HG03135 (cell line): Measurements from ENCODE around the gene BEND5.

Experiments
- ATAC-seq: cut with Tn5 transposase; IDR thresholded peaks from one replicate; pipeline ENCODE4 v1.9.1; 2021; ENCODE audit warnings: mild to moderate bottlenecking, moderate library complexity; ENCODE audit not compliant: unreplicated experiment

Gene BEND5

DNA sequence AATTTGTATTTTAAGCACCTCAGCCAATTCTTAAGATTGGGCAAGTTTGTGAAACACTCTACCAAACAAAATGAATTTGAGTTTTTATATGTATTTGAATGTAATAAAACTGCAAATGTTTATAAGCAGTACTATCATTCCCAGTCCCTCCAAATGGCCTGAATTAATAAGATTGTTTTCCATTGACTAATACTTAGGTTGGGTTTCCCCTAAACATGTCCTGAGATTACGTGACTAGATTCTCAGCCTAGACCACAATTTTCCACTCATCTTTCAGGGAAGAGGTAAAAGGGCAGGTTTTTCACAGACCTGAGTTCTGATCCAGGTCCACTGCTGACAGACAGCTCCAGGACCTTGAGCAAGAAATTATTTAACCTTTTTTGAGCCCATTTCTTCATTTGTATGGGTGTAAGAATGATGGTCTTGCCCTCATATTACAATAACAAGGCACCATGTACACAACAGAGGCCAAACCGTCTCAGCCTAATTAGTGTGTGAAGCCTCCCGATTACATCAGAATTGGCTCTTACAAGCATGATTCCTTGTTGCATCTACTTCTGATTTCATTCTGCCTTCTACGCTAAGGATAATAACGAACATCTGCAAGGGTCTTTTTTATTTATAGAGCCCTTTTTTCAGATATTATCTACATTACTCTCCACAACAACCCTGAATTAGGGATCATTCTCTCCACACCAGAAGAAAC, 51.2 kb downstream of the BEND5 start:
- no peak for ATAC-seq

DNA sequence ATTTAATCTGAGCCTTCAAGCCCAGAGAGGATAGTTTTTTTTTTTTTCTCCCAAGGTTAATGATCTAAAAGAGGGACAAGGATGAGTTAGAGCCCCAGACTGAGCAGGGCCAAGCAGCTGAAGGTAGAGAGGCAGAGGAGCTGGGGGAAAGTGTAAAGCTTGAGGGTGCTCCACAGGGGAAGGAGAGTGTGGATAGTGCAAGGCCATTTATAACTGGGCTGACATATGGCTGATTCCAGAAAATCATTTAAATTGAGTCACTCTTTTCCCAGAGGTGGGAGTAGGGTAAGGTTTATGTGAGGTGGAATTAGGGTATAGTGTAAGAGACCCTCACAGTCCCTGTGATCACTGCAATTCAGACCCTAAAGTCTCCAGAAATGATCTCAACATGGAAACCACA, 55.8 kb downstream of the BEND5 start:
- ATAC-seq = no peak

DNA sequence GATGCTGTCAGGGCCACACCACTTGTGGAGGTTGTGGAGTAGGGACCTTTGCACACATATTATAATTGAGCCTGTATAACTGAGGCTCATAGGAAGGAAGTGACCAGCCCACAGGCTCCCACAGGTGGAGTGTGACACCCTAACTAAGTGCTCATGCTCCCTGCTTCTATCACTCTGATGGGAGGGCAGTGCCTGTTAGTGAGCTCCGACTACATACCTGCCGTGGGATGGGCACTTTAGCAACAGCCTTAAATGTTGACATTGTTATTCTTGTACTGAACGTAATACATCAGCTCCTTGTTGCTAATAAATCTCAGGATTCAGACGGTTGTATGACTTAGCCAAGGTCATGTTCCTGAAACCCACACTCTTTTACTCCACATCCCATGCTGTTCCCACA, 58.0 kb downstream of the BEND5 start:
- ATAC-seq = no peak

DNA sequence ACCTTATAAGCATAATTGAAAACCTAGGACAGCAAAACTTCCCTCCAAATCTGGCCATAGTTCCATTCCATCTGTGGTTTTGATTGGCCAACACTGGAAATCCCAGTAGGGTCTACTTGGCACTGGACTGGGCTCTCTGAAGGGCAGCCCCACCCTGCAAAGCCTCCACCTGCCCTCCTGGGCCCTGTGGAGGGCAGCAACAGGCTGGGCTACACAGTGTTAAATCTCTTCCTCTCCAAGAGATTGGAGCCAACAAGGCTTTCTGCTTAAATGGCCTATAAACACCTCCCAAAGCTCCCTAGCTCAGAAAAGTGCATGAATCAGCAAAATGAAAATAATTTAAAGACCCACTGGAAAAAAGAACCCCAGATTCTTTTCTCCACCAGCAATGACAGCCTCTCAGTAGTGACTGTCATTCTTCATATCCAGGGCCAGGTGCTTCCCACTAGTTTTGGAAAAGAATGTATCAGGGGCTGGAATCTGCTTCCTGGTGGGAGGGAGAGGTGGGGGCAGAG, 58.5 kb downstream of the BEND5 start:
- ATAC-seq = no peak

DNA sequence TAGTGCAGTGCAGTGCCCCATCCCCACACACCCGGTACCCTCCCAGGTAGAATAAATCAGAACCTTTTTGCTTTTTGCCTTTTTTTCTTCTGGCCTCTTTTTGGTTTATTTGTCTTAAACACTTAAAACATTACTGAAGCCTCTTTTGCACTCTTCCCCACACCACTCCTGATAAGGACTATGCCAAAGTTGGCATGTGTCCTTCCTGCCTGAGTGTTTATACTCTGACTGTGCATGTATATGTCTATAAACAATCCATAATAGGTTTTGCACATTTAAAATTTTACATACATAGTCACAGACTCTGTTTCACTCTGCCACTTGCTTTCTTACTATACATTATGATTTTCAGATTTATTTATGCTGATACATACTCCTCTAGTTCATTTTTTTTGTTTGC, 59.6 kb downstream of the BEND5 start:
- no peak for ATAC-seq

DNA sequence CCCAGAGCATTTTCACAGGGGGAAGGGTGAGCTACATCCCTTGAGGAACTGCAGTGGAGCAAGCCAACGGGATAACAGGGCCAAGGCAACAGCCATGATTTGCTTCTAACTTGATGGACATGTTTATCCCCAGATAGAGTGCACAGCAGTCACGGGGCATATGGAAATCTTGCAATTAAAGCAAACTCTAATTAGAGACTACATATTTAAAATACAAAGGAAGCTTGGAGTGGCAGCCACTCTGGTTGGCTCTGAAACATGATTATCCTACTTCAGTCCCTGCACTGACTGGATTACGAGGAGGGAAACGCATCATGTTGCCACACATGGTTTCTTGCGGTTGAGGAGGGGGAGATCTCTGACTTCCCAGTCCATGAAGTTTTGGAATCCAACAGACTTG, 60.8 kb downstream of the BEND5 start:
- no peak for ATAC-seq

DNA sequence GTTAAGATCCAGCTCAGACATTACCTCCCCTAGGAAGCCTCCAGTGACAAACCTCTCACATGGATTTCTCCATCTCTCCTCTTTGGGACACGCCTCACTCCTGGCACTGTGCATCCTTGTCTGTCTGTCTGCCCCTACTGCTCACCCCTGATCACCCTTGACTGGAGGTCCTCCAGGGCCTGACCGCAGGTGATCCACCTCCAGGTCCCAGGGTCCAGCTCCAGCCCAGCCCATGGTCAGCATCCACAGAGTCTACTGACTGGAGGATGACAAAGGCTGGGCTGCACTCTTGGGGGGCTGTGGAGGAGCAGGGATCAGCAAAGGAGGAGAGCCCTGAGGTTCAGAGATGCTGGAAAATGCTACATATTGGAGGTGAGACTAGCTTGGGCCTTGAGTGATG, 65.8 kb downstream of the BEND5 start:
- ATAC-seq = no peak

DNA sequence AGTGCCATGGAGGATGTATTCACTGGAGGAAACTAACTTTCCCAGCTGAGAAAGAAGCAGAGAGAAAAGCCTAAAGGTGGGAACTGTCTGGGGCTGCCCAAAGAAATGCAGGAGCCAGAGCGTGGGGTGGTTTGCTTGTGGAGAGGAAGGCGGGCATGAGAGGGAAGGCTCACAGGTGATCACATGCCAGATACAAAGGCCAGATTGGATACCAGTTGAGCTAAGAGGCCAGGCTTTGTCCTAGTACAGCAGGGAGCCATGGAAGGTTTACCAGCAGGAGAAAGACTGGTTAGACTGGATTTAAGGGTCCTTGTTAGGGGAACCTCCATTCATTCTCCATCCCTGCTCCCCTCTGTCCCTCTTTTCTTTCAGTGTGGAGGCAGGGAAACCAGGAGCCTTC, 66.4 kb downstream of the BEND5 start:
- ATAC-seq = no peak

DNA sequence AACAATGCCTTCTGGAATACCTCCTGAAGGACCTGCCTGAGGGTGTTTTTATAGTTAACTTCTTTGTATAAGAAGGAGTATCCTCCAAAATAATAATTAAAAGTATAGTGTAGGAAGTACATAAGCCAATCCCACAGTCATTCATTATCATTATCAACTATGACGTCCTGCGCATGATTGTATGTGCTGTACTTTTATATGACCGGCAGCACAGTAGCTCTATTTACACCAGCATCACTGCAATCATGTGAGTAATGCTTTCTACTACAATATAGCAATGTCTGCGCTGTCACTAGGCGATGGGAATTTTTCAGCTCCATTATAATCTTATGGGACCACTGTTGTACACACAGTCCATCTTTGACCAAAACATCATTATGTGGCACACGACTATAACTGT, 72.0 kb downstream of the BEND5 start:
- no peak for ATAC-seq

DNA sequence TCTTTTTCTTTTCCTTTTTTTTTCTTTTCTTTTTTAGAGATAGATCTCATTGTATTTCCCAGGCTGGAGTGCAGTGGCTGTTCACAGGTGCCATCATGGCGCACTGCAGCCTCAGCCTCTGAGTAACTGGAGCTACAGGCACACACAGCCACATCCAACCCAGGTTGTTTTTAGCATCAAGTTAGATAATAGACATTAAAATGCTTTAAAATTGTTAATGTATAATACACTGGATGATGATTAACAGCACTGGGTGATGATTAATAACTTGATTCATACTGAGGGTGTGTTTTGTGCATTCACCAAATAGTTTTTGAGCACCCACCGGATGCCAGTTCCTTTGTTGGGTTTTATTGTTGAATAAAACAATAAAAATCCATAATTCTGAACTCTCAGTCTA, 75.2 kb downstream of the BEND5 start:
- no peak for ATAC-seq

DNA sequence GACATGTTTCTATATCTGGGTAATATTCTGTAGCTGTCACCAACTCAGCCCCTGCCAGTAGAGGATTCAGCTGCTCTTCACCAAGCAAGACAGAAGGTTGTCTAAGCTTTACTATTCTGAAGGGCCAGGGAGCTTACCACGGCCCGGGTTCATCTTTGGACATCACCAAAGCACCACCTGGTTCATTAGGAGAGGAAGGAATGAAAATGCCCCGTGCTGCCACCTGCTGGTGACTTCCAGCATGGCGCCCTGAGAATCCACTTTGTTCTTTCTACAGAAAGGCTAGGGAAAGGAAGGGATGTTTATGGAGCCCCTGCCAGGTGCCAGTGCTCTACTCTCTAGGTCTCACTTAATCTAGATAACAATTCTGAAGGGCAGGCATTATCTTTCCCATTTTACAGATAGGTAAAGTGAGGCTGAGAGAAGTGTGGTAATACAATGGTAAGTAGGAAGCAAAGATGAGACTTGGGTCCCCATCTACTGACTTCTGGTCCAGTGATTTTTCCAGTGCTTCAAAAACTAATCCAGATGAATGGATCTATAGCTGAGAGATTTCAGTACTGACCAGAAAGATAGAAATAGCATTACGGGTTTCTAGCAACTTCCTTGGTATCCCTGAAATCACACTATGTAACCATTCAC, 79.5 kb downstream of the BEND5 start:
- ATAC-seq = no peak

DNA sequence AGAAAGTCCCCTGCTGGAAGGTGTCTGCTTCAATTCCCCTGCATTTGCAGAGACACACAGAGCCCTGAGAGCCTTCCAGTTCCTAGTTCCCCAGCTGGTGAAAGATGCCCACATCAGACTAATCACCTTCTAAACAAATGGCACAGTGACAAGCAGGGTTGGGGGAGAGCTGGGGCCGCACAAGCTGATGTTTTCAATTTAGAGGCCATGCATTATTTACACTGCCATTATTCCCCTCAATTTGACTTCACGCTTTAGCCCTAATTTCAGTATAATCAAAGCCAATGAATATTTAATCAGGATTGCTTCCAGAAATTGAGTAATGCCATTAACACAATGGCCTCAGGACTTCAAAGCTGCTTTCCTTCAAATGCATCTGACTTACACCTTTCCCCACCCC, 81.5 kb downstream of the BEND5 start:
- ATAC-seq = no peak

DNA sequence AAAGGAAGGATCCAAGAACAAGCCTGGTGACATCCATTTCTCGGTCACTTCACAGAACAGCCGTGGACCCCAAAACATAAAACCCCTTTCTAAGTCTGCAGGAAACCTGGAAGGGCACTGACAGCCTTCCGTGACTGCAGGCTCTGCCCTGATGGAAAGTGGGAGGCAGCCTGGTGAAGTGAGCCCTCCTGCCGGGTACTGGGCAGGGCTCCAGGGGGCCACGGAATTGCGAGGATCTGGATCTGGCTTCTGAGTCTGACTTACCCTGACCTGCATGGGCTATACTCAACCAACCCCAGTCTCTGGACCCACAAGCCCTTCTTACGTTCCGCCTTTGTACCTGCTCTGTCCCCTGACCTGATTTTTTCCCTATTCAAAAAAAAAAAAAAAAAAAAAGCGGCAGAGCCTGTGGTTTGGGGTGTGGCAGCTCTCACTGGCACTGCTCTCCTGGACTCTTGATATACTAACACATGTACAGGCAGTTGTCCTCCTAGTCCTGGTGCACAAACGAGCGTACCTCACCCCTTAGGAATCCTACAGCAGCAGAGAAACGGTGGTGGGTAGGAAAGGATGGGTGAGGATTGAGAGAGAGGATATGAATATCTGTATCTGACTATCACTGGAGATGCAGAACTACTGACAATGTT, 82.9 kb downstream of the BEND5 start:
- no peak for ATAC-seq

DNA sequence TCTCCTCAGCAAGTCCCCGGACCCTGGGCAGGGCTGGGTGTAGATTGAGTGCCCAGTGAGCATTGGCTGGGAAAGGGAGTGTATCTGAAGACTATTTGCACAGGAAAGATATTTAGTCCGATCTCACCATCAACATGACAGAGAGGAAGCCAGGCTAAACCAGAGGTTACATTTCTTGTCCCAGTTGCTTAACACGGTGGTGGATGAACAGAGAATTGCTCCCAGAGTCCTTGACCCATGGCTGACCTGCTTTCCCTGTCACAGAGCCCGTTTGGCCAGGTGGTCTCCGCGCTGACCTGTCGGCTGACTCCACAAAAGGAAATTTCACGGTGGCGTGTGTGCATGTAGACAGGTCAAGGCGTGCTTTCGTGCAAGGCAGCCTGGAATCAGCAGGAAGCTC, 83.5 kb downstream of the BEND5 start:
- ATAC-seq = no peak

DNA sequence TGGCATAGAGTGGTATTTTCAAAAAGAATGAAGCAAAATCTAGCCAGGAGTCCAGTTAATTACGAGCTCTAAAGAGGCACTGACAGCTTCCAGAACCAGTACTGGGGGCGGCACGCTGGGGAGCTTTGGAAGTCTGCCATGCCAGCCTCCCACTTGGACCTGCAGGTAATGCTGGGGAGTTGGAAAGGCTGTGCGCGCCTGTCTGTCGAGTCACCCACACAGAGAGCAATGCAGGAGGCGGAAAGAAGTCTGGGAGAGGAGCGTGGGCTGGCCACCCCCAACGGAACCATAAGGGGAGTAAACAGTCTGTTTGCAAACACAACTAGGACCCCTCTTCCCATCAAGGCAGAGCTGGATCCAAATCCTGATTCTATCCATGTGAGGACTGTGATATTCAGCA, 84.5 kb downstream of the BEND5 start:
- ATAC-seq = no peak

DNA sequence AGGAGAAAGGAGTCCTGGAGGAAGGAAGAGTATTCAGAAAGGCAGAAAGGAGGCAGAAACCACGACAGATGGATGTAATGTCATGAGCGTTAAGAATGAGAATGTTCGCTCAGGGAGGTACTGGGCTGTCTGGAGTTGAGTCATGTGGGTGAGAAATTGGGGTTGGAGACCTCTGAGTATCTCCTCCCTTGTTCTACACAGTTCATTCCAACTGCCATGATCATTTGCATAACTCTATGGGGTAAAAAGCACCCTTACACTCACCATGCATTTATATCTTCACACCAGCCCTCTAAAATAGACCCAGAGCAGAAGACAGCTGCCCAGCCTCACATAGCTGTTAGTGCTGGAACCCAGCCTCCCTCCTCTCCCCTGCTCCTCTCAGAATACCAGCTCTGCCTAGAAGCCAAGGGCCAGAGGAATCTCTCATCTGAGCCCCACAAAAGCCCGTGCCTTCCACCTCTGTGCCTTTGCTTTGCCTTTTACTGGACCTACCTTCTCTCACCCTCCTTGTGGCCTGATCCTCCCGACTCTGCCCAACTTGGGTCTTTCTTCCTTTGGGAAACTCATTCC, 85.2 kb downstream of the BEND5 start:
- peak; percentile 50 for ATAC-seq

DNA sequence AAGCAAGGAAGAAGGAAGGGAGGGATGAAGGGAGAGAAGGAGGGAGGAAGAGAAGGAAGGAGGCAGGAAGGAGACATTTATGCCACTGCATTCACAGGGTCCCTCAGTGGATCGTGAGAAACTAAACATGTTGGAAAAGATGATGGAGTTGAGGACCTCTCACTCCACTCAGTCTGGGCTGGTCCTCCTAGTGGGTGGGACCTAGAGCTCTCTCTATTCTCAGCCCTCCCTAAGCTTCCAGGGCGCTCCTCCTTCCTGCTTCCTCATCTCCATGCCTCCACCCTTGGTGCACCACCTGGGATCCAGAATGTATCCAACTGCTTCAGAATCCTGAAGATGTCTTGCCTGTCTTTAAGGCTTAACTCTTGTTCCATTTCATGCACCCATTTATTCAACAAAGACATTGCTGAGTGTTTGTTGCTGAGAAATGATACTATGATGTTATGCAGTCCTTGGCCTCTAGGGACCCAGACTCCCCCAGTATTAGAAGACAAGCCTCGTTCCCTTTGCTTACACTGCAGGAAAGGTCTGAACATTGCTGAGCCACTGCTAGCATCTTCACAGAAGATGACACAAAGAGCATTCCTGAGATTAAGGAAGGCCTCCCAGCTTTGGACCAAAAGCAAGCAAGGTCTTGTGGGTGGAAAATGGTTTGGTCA, 88.5 kb downstream of the BEND5 start:
- peak; percentile 76 for ATAC-seq

DNA sequence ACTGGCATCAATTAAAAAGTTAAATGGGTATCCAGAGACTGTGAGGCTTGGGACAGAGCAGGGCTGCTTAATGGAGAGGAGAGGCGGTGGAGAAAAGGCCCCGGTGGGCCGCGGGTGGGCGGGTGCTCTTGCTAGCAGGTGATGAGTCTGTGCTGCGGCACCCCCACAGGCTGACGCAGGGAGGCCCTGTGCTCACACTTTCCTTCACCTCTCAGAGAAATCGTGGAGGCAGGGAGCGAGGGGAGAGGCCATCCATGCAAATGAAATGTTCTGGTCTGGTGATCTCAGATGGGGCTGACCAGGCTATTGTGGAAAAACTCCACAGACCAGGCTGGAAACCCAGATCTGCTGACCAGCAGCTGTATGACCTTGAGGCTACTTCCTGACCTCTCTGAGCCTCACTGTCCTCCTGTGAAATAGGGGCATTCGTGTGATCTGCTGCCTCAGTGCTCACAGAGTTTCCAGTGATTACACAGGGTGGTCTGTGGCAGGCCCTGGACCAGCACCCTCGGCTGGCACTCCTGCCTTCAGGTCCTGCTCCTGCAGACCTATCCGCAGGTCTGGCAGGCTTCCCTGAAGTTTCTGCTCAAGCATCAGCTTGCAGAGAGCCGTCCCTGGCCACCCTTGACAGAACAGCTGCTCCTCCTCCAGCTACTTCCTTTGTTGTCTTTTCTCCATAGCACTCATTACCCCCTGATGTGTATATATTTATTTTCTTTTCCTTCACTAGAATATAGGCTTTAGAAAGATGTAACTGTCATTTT, 89.2 kb downstream of the BEND5 start:
- ATAC-seq = no peak

DNA sequence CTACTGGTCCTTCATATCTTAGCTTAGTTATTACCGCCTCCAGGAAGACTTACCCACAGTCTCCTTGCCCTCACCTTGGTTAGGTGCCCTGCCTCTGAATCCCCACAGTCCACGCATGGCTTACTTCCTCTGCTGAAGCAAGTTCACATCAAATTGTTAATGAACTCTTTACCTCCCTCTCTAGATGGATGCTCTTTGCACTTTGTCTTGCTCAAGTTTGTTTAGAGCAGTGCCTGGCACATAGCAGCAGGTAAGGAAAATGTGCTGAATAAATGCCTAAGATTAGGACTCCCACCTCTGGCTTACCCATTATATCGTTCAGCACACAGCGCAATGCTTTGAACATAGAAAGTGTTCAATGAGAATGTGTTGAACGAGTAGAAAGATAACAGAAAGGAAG, 90.5 kb downstream of the BEND5 start:
- no peak for ATAC-seq

DNA sequence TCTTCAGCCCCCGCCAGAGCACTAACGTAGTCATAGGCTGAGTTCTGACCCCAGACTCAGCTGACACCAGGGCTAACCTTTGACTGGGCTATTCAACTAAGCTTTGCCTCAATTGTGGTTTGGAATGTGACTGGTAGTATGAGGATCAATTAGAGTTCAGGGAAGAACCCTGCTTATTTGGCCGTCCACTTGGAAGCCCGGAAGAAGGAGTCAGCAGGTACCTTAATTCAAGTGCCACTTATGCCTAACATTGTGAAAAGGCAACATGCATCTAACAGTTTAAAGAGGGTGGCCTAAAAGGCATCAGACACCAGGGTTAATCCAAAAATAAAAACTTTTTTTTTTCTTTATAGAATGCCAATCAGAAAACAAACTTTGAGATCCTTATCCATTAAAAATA, 92.3 kb downstream of the BEND5 start:
- no peak for ATAC-seq

DNA sequence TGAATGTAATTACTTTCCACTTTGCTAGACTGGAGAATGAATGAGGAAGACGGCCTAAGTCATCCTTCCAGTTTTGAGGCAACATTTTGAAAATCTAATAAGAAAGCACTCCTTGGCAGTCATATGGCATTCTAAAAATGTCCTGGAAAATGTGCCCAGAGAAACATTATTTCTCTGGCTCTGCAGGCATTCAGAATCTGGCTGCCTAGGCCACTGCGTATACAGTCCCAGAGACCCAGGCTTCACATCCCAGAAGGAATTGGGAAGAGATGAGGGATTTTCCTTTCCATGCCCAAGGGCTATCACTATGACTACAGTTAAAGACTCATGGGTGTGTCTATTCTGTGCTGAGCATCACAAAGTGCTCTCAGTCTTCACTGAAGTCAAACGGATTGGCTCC, 92.9 kb downstream of the BEND5 start:
- ATAC-seq = no peak
